Left hindlimb (tissue), 1 donor: ENCODE results near the gene SEC22C.

Experiments used
- DNase-seq: peaks from one replicate; pipeline ENCODE4 v3.0.0-alpha.2; 2018

SEC22C gene

DNA sequence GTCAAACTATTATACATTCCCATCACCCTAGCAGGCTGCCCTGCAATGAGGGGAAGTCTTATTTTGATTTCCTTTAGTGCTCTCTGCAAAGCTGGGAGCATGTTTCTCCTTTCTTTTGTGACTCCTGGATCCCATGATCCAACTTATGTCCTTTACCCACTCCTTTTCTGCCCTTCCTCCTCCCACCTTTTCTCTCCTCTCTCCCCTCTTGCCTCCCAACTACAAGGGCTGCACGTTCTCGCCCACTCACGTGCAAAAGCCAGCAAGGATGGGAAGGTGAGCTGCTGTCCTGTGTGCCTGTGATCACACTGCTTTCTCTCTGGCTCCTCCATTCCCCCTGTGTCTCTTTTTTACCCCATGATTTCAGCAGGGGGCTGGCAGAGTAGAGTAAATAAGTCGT, 73.2 kb downstream of the SEC22C start:
- DNase-seq = no peak

DNA sequence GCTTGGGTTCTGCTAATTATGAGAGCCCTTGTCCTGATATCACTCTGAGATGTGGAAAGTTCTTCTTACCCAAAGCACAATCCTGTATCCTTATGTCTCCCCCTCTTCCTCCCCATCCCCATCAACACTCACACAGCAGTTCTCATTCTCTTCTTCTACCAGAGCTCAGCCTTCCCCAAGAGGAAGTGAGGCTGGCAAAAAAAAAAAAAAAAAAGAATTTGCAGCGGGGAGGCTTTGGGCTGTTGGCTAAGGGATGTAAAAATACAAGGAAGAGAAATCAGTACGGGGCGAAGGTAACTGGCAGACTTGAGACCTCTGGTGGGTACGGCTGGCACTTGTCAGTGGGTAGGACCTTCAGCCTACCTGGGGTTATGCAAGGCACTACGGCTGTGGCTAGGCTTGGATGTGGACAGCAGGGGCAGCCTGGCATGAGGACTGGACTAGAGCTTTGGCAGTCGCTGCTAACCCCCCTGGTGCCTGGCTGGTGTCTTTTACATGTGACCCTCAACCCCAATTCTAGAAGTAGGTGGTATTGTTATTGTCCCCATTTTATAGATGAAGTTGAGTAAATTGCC, 73.9 kb downstream of the SEC22C start:
- DNase-seq = no peak

- DNase-seq = no peak
Observed at GRCh38 chr3:42507252-42507651, 74.5 kb downstream of the SEC22C start.

GRCh38 chr3:42505849-42506410, 75.8 kb downstream of the SEC22C start:
- no peak for DNase-seq

- no peak for DNase-seq
Observed at GRCh38 chr3:42505128-42505848, 76.5 kb downstream of the SEC22C start.

- DNase-seq = no peak
Observed at GRCh38 chr3:42504334-42505127, 77.2 kb downstream of the SEC22C start.

GRCh38 chr3:42503957-42504333, 77.8 kb downstream of the SEC22C start:
- no peak for DNase-seq

GRCh38 chr3:42503251-42503924, 78.4 kb downstream of the SEC22C start:
- no peak for DNase-seq

DNA sequence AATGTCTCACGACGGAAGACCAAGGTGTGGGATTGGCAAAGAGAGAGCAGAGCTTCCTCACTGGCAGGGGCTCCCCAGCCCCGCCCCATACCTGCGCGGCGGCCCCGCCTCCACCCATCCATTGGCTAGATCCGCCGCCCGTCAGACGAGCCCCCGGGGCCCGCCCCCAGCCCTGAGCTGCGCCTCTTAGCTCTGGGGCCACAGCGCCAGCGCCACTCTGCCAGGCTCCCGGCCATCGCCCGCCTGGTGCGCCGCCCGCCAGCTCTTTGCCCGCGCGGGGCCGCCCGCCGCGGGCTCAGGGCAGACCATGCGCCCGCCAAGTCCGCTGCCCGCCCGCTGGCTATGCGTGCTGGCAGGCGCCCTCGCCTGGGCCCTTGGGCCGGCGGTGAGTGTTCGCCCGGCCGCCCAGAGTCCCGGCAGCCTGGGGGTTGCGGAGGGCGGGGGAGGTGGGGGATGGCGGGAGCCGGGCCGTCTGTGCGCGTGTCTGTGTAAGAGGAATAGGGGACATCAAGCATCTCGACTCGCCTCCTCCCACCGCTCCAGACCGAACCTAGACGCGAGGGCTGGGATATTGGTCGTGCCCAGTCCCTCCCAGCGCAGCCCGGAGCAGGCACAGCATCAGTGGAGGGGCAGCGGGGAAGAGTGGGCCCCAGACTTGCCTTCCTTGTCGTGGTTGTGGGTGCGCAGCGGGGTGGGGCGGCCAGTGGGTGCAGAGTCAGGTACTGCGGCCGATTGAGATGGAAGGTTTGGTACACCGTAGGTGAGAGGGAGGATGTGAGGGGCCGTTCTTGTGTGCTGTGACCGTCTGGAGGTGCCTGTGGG, 79.1 kb downstream of the SEC22C start, which contains the start of gene VIPR1:
VIPR1 (plus strand) TSS at position 215 of the 822 bp plus-strand sequence; CDS start at position 308, 93 bp downstream.
- DNase-seq = no peak

DNA sequence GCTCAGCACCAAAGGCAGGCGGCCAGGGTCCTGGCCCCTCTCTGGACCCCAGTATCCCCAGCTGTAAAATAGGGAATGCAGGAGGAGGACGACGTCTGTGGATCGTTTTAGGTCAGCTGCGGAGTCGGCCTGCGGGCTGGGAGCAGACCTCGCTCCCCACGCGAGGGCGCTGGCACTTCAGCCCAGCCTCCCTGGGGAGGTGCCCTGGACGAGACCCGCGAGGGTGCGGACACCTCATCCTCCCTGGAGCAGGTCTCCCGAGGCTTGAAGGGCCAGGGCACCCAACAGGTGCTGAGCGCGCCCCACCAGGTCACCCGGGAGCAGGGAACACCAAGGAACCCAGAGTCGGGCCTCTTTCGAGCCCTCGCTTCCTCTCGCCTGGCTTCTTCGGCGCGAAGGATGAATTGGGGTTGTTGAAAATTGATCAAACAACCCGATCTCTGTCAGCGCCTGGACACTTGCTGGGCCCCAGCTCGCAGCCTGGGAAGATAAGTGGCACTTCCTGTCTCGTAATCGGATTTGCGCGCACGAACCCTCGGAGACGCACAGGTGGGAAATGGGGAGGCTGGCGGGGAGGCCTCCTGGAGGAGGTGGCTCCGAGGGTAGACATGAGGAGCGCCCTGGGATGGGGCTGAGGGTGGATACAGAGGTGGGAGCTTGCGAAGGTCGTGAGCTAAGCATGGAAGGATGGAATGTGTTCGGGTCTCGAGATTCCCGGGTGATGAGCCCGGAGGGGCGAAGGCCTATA, 79.9 kb downstream of the SEC22C start:
- no peak for DNase-seq

- no peak for DNase-seq
Observed at GRCh38 chr3:42501321-42501680, 80.5 kb downstream of the SEC22C start.

GRCh38 chr3:42500909-42501308, 80.9 kb downstream of the SEC22C start:
- no peak for DNase-seq

DNA sequence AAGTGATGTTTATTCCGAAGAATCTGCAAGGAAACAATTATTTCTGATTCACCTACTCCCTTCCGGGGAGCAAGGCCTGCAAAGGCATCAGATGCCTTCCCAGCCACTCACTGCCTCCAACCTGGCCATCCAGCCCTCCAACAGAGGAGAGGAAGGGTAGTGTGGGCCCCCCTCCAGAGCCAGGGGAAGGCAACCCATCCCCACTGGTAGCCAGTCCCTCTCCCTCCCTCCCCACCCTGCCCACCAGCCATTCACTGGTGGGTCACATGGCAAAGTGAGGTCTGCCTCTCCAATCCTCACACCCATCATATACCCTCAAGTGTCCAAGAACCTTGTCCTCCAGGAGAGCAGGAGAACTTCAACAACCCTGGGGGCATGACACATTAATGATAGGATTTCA, 81.7 kb downstream of the SEC22C start:
- no peak for DNase-seq

- DNase-seq = no peak
Observed at GRCh38 chr3:42499478-42499871, 82.3 kb downstream of the SEC22C start.

- DNase-seq = no peak
Observed at GRCh38 chr3:42498791-42499477, 82.8 kb downstream of the SEC22C start.

GRCh38 chr3:42498034-42498433, 83.7 kb downstream of the SEC22C start:
- DNase-seq = no peak
